Measurements from ENCODE around the gene ENPP1.
A peak's percentile ranks its signal among the peaks of the same experiment; 100 is the strongest.

The ENPP1 gene

GRCh38 chr6:131795366-131795765 lies 12.5 kb upstream of the ENPP1 start:
- Mint-ChIP-seq H3K27me3 (ENCODE audit: low read depth) (peaks cover 3% of the 10 kb centered on the region), H3K36me3 (ENCODE audit: low read depth) (no peaks in the 10 kb centered on the region), H3K27ac (no peak overlapping the region), H3K4me3 (no peak overlapping the region), H3K9me3 (peaks cover 3% of the 10 kb centered on the region), H3K4me1 (peaks cover 7% of the 10 kb centered on the region)
- TF ChIP-seq, protein P1, sequence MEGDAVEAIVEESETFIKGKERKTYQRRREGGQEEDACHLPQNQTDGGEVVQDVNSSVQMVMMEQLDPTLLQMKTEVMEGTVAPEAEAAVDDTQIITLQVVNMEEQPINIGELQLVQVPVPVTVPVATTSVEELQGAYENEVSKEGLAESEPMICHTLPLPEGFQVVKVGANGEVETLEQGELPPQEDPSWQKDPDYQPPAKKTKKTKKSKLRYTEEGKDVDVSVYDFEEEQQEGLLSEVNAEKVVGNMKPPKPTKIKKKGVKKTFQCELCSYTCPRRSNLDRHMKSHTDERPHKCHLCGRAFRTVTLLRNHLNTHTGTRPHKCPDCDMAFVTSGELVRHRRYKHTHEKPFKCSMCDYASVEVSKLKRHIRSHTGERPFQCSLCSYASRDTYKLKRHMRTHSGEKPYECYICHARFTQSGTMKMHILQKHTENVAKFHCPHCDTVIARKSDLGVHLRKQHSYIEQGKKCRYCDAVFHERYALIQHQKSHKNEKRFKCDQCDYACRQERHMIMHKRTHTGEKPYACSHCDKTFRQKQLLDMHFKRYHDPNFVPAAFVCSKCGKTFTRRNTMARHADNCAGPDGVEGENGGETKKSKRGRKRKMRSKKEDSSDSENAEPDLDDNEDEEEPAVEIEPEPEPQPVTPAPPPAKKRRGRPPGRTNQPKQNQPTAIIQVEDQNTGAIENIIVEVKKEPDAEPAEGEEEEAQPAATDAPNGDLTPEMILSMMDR (IDR thresholded peaks at IDR 0.05; ENCODE audit: unreplicated experiment in 3 of 3), result no peak

- no peak overlapping the region for H3K27ac Mint-ChIP-seq
- H3K36me3 Mint-ChIP-seq (ENCODE audit: low read depth), result no peaks in the 10 kb centered on the region
- H3K9me3 Mint-ChIP-seq, result peaks cover 10% of the 10 kb centered on the region
- H3K4me3 Mint-ChIP-seq, result no peak overlapping the region
- H3K27me3 Mint-ChIP-seq (ENCODE audit: low read depth), result peaks cover 9% of the 10 kb centered on the region
- TF ChIP-seq, protein P1 (IDR thresholded peaks at IDR 0.05; ENCODE audit: unreplicated experiment in 3 of 3), result no peak
- H3K4me1 Mint-ChIP-seq, result no peaks in the 10 kb centered on the region
These were observed 5.5 kb upstream of the ENPP1 start for GRCh38 chr6:131802347-131802746.

DNA sequence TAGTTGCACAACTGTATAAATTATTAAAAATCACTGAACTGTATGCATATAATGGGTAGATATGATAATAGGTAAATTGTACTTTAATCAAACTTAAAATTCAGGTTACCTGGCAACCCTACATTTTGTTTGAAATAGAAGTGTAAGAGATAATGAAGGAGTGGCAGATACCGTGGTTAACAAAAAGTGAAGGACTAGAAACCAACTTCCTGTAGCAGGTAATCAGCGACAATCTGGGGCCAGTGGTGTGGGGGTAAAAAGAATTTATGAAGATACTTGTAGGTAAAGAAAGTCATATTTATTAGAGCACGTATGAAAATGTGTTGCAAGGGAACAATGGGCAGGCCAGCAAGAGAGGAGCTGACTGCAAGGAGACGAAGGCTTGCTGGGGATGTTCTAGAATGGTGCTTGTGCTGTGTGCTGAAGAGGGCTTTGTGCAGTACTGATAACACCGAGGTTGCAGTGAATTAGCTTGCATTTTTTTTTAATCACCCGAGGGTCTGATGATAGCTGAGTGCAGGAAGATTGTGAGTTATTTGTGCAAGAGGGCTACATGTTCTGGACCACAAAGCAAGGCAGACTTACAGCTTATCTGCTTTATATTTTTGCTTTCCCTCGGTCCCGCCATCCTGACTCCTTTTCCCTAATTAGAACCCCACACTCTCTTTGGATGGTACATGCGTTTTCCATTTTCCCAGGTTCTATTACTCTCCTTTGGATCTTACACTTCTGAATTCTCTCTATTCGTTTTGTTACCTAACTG lies 4.6 kb upstream of the ENPP1 start:
- TF ChIP-seq, protein P1 (IDR thresholded peaks at IDR 0.05; ENCODE audit: unreplicated experiment in 3 of 3), result no peak
- Mint-ChIP-seq H3K4me3 (no peak overlapping the region), H3K4me1 (no peaks in the 10 kb centered on the region), H3K9me3 (peaks cover 10% of the 10 kb centered on the region), H3K27me3 (ENCODE audit: low read depth) (peaks cover 12% of the 10 kb centered on the region), H3K27ac (peak overlapping the region in 1 of 3 experiments; percentile 5), H3K36me3 (ENCODE audit: low read depth) (no peaks in the 10 kb centered on the region)

GRCh38 chr6:131804131-131804530 lies 3.7 kb upstream of the ENPP1 start:
- H3K36me3 Mint-ChIP-seq (ENCODE audit: low read depth), result no peaks in the 10 kb centered on the region
- no peak overlapping the region for H3K27ac Mint-ChIP-seq
- peaks cover 7% of the 10 kb centered on the region for H3K9me3 Mint-ChIP-seq
- TF ChIP-seq, protein P1 (IDR thresholded peaks at IDR 0.05; ENCODE audit: unreplicated experiment in 3 of 3), result no peak
- H3K27me3 Mint-ChIP-seq (ENCODE audit: low read depth), result peaks cover 18% of the 10 kb centered on the region
- no peak overlapping the region for H3K4me3 Mint-ChIP-seq
- H3K4me1 Mint-ChIP-seq, result peaks cover 7% of the 10 kb centered on the region

DNA sequence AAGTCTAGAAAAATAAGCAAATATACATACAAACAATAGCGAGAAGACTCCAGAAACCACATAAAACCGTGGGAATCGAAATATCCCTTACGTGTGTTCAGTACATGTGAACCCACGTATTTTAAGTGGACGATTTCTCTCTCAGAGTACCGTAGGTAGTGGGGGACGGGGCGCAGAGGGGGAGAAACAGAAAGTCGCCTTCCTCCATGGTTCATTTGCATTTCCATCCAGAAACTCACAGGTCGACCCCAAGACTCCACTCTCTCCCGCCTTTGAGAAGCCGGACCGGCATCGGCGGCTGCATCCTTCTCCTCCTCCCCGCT lies 538 bp upstream of the ENPP1 start:
- peaks cover 7% of the 10 kb centered on the region for H3K4me1 Mint-ChIP-seq
- H3K27ac Mint-ChIP-seq, result peak overlapping the region in 2 of 3 experiments; percentile 42 to 93
- TF ChIP-seq, protein P1 (IDR thresholded peaks at IDR 0.05; ENCODE audit: unreplicated experiment in 3 of 3), result no peak
- H3K27me3 Mint-ChIP-seq (ENCODE audit: low read depth), result peaks cover 18% of the 10 kb centered on the region
- H3K4me3 Mint-ChIP-seq, result peak overlapping the region; percentile 90 to 95 (median 91)
- H3K9me3 Mint-ChIP-seq, result peaks cover 7% of the 10 kb centered on the region
- no peaks in the 10 kb centered on the region for H3K36me3 Mint-ChIP-seq (ENCODE audit: low read depth)
